Dermis microvascular lymphatic vessel endothelial cell (primary cell): ENCODE results near the gene PALM. TPM values are rescaled to one million over a fixed set of nuclear protein-coding genes. Genes with fewer than 3 reads are reported as not detected.

Source experiments
- total RNA-seq: library from RNA; depleted of rRNA; stranded (reverse); fragments of >200 nt; gene quantifications from 2 replicates; pipeline ENCODE4 v1.2.1, GENCODE V29; 2014

Gene PALM
- total RNA-seq, 1 donor from 2014 or later = 35.3 TPM

Other genes with a start within 250 kb of the PALM start
- gene SHC2, start 247.9 kb upstream of the PALM start, total RNA-seq = 7.6 and 35.0 TPM in 2 replicates
- 0.13 TPM in 1 of 2 replicates, not detected in the other for gene MADCAM1, start 212.4 kb upstream of the PALM start, total RNA-seq
- 27.5 and 31.9 TPM in 2 replicates for gene TPGS1, start 201.4 kb upstream of the PALM start, total RNA-seq
- gene CDC34, start 177.2 kb upstream of the PALM start, total RNA-seq = 85.2 and 89.6 TPM in 2 replicates
- not detected in 2 replicates for gene GZMM, start 164.9 kb upstream of the PALM start, total RNA-seq
- 205 and 268 TPM in 2 replicates for gene BSG, start 136.3 kb upstream of the PALM start, total RNA-seq
- 0.39 and 0.76 TPM in 2 replicates for gene HCN2, start 119.1 kb upstream of the PALM start, total RNA-seq
- 19.3 and 23.9 TPM in 2 replicates for gene POLRMT, start 75.4 kb upstream of the PALM start, total RNA-seq
- gene FGF22, start 69.1 kb upstream of the PALM start, total RNA-seq = not detected in 2 replicates
- gene RNF126, start 45.7 kb upstream of the PALM start, total RNA-seq = 18.9 and 30.0 TPM in 2 replicates
- 3.1 and 5.9 TPM in 2 replicates for gene FSTL3, start 32.5 kb upstream of the PALM start, total RNA-seq
- gene PRSS57, start 13.5 kb upstream of the PALM start, total RNA-seq = not detected in 2 replicates
- gene MISP, start 42.2 kb downstream of the PALM start, total RNA-seq = not detected in 2 replicates
- gene PTBP1, start 88.5 kb downstream of the PALM start, total RNA-seq = 128 and 154 TPM in 2 replicates
- gene PLPPR3, start 113.0 kb downstream of the PALM start, total RNA-seq = 0.38 and 0.39 TPM in 2 replicates
- not detected in 2 replicates for gene AZU1, start 118.9 kb downstream of the PALM start, total RNA-seq
- gene PRTN3, start 132.1 kb downstream of the PALM start, total RNA-seq = not detected in 2 replicates
- gene ELANE, start 143.4 kb downstream of the PALM start, total RNA-seq = not detected in 2 replicates
- gene CFD, start 150.7 kb downstream of the PALM start, total RNA-seq = 2.2 and 2.5 TPM in 2 replicates
- gene MED16, start 184.3 kb downstream of the PALM start, total RNA-seq = 20.2 and 30.7 TPM in 2 replicates
- not detected in 2 replicates for gene RNU6-9, start 184.5 kb downstream of the PALM start, total RNA-seq
- 29.4 and 47.7 TPM in 2 replicates for gene R3HDM4, start 204.3 kb downstream of the PALM start, total RNA-seq
- gene KISS1R, start 208.4 kb downstream of the PALM start, total RNA-seq = under 0.01 TPM in 1 of 2 replicates, not detected in the other
- gene ARID3A, start 217.1 kb downstream of the PALM start, total RNA-seq = 4.2 and 7.2 TPM in 2 replicates